GM18861 (cell line): ENCODE measurements around the gene MAP3K21.

Experiments
- ATAC-seq: cut with Tn5 transposase; IDR thresholded peaks from one replicate; pipeline ENCODE4 v1.9.1; 2021; ENCODE audit not compliant: unreplicated experiment

MAP3K21 gene

DNA sequence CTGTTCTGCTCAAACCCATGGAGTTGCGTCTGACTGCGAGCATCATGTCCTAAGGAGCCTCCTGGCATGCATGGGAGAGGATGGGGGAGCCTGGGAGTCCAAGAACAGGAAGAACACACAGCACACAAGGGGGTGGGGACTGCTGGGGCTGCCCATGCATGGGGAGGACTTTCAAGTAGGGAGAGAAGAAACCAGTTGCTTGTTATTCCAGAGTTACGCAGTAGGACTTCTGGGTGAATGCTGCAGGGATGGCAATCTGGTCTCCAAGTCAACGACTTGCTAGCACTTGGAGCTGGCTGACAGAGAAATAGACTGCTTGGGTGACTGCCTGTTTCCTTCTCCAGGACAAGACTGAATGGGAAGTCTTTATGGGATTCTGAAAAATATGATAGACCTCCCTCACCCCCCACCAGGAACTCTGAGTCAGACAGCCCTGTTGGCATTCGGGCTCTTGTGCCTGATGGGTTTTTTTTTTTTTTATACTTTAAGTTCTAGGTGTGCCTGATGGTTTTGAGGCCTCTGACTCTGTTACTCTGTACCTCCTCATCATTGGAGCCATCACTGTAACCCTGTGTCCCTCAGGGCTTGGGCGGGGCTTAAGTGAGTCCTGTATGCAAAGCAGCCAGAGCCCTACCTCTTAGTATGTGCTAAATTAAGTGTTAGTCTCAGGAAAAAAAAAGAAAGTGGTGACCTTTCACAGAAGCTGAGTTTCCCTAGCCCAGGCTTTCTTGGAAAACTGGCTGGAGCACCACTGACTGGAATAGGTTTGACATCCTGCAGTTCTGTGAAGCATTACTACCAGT, 30.3 kb downstream of the MAP3K21 start:
- no peak for ATAC-seq

DNA sequence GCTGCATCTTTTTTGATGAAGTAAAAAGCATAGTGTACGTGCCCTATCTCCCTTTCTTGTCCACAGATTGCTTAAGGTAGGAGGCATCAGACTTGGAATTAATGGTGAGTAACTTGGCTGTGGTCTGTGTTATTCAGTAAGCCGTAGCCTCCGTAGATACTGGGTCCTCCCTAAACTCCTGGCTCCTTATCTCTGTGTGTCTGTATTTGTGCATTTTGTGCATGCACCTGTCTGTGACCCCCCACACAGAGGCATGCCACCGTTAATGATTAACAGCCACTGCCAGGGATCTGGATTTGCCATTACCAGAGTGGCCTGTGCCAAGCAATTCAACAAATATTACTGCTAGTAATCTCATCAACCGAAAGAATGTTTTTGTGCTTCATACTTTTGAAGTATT, 31.9 kb downstream of the MAP3K21 start:
- ATAC-seq = no peak

GRCh38 chr1:233359905-233360304, 32.4 kb downstream of the MAP3K21 start:
- ATAC-seq = no peak

DNA sequence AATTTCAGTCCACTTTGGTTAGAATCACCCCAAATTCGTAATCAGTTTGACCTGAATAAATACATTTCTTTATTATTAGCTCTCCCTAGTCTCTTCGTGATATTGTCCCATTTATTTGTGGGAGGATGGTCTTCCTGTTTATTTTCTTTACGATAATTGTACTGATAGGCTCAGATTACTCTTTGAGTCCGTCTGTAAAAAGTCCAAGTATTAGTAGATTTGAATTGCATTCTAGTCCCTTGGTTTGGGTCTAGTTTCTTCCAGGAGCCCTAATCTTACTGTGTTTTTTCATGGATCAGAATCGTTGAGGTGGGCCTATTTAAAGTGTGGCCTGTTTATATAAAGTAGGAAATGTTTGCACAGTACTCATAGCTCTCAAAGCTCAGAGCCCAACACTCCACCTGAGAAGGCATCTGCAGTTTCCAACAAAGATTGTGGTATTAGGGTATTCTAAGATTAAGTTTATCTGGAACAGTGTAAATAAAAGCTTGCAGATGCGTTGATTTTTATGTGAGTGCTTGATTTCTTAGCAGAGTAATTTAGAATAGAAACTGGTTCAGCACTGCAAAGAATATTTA, 33.1 kb downstream of the MAP3K21 start:
- ATAC-seq = no peak

- no peak for ATAC-seq
Observed at GRCh38 chr1:233361876-233362275, 34.4 kb downstream of the MAP3K21 start.

GRCh38 chr1:233362743-233363142, 35.2 kb downstream of the MAP3K21 start:
- no peak for ATAC-seq

GRCh38 chr1:233364026-233364425, 36.5 kb downstream of the MAP3K21 start:
- no peak for ATAC-seq

GRCh38 chr1:233364695-233365539, 37.4 kb downstream of the MAP3K21 start:
- ATAC-seq = no peak

DNA sequence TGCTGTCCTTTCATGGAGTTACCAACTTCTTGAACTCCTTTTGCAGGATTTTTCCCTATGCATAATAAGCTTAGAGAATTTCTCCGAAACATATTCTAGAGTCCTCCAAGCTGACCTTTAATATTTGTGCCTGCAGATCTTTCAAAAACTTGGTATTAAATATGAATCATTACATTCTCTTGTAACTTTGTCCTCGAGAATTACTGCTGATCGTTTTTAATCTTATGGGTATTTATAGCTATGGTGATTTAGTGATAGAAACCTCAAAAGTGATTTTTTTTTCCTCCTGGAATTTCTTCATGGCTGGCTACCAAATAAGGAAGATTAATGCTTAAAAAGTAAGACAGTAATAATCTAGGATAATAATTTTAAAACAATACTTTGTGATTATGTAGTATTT, 39.1 kb downstream of the MAP3K21 start:
- no peak for ATAC-seq

GRCh38 chr1:233367057-233367803, 39.7 kb downstream of the MAP3K21 start:
- no peak for ATAC-seq

DNA sequence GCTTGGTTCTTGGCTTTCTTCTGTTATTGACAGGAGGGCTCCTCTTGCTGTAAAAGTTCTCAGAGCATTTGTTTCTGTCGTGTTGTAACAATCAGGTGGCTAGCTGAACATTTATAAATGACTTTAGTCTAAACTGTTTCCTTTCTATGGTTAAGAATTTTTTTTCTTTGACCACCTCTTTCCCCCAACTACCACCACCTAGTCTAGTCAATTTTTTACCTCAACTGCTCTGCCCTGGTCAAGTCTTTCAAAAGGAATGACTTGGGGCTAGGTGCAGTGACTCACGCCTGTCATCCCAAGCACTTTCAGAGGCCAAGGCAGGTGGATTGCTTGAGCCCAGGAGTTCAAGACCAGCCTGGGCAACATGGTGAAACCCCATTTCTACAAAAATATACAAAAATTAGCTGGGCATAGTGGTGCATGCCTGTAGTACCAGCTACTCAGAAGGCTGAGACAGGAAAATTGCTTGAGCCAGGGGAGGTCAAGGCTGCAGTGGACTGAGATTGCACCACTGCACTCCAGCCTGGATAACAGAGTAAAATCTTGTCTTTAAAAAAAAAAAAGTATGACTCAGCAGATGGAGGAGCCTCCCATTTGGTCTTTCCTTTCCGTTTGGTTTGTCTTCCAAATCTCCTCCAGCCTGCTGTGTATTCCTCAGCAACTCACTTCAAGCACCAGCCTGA, 40.7 kb downstream of the MAP3K21 start:
- ATAC-seq = no peak

GRCh38 chr1:233368789-233369130, 41.2 kb downstream of the MAP3K21 start:
- ATAC-seq = no peak

DNA sequence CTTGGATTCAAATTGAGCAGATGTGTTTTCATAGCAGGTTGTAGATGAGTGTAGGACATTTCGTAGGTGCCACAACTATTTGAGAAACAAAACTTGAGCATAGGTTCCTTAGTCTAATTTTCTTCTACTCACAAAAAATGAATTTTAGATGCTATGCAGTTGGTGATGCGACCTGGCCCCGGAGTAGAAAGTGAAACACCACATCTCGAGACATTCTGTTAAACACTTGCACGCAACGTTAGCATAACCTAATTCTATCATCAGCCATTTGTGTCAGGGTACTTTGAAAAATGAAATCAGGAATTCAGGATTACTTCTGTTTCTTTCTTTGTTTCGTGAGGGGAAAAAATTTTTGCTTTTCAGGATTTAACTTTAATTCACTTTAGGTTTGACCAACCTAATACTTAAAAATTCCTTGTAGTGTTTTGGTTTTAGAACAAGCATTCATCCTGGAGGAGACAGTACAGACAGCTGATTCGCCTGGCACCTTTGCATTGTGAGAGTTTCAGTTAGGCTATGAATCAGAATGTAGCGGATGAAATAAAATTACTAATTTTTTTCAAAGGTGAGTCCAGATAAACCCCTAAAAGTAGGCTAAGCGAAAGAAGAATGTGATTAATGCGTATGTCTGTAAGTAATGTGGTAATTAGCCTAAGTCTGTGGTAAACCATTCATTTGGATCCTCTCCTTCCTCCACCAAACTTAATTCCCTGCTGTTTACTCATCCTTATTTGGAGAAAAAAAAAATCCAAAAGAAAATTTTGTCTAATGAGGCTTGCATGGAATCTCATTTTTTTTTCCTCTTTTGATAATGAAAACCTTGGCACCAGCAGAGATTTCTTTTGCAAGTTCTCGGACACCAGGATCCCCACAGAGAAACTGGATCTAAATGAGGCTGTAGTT, 44.9 kb downstream of the MAP3K21 start:
- no peak for ATAC-seq

DNA sequence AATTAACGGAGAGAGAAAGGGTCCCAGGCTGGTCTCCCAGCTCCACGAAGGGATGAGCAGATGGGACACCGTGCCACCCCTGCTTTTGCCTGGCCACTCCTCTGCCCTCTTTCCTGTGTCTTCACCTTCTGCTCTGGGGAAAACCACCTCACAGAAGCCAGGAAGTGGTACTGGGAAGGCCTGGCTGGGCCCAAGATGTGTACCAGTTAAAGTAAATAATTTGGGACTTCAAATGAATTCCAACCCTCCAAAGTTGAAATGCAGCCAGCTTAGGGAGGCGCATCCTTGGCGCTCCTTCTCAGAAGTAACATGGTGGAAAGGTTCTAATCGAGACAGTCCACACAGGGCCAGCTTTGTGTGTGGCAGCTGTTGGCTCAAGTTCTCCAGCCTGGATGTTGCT, 45.7 kb downstream of the MAP3K21 start:
- no peak for ATAC-seq

DNA sequence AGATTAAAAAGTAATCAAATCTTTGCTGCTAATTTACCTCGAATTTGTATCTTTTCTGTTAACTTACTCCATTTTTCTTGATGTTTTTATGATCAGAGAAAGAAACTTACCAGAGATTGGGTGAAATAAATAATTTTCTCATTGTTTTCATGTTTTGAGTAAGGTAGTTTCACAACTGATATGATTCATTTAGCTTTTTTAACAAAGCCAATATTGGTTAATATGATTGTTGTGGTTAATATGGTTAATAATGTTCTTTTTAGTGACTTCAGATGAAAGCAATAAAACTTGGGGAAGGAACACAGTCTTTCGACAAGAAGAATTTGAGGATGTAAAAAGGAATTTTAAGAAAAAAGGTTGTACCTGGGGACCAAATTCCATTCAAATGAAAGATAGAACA, 48.1 kb downstream of the MAP3K21 start:
- no peak for ATAC-seq

- ATAC-seq = no peak
Observed at GRCh38 chr1:233376382-233377110, 49.0 kb downstream of the MAP3K21 start.

GRCh38 chr1:233379869-233380438, 52.4 kb downstream of the MAP3K21 start:
- peak; percentile 78 for ATAC-seq

GRCh38 chr1:233381806-233382205, 54.3 kb downstream of the MAP3K21 start:
- ATAC-seq = no peak

GRCh38 chr1:233383984-233384383, 56.5 kb downstream of the MAP3K21 start:
- ATAC-seq = no peak
